Tibial nerve (tissue), 4 donors: ENCODE measurements around the gene RRP36.
A peak's percentile ranks its signal among the peaks of the same experiment; 100 is the strongest.

ENCODE experiments used
- EP300 ChIP-seq, 2 donors: sonication (generic); formaldehyde crosslinking; IDR thresholded peaks; one replicate each; pipeline ENCODE4 v1.6.1; 2017; ENCODE audit warnings: antibody characterized with exemption in 2 of 2, mild to moderate bottlenecking in 1 of 2
- POLR2A ChIP-seq, 2 donors: fragments of 450-650 bp; IDR thresholded peaks; one replicate each; pipeline ENCODE4 v1.6.1; 2017; ENCODE audit warnings: antibody characterized with exemption in 2 of 2, mild to moderate bottlenecking in 2 of 2, moderate library complexity in 2 of 2
- TF ChIP-seq, protein P1 (sequence below), 5 experiments: fragments of 200-600 bp in 3 of 5; fragments of 450-650 bp in 2 of 5; sonication (generic) in 3 of 5; IDR thresholded peaks; one replicate each; pipeline ENCODE4 v1.5.1; 2016 to 2019; ENCODE audit warnings: antibody characterized with exemption in 5 of 5, mild to moderate bottlenecking in 3 of 5, moderate library complexity in 2 of 5

DNA sequence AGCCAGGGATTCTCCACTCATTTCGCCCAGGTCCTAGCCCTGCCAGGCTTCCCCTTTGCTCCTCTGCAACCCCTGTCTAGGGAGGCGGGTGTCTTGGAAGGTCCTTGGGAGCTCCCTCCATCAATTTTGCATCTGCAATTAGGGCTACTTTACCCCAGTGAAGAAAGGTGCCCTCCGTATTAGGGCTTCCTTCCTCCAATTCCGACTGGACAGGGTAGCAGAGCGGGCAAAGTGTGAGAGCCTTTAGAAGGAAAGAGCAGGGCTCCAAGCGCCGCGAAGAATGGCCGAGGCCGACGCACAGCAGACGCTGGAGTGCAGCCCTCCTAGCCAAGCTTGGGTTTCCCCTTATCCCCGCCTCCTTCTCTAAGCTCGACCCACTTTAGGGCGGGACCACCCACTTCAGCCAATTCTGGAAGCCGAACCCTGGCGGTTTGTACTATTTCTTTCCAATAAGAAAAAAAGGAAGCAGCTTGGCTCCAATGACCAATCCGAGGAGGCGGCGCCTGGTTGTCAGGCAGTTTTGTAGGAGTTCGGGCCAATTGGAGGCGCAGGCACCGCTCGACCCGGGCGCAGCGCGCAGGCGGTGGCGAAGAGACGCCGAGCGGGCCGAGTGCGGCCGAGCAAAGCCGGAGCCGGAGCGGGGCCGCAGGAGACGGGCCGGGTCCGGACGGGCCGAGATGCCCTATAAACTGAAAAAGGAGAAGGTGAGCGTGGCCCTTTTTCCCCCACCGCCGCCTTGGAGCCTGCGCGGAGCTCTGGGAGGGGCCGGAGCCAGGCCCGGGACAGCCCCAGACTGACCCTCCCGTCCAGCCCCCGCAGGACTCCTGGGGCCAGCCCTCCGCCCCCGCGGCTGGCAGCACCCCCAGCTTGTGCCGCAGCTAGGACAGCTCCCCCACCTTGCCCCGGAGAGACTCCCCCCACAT is 37.2 kb upstream of the RRP36 start, which contains the start of gene PPP2R5D:
- TF ChIP-seq, protein P1, sequence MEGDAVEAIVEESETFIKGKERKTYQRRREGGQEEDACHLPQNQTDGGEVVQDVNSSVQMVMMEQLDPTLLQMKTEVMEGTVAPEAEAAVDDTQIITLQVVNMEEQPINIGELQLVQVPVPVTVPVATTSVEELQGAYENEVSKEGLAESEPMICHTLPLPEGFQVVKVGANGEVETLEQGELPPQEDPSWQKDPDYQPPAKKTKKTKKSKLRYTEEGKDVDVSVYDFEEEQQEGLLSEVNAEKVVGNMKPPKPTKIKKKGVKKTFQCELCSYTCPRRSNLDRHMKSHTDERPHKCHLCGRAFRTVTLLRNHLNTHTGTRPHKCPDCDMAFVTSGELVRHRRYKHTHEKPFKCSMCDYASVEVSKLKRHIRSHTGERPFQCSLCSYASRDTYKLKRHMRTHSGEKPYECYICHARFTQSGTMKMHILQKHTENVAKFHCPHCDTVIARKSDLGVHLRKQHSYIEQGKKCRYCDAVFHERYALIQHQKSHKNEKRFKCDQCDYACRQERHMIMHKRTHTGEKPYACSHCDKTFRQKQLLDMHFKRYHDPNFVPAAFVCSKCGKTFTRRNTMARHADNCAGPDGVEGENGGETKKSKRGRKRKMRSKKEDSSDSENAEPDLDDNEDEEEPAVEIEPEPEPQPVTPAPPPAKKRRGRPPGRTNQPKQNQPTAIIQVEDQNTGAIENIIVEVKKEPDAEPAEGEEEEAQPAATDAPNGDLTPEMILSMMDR (IDR thresholded peaks at IDR 0.05): peak in 2 of 5 experiments; percentile 3 to 57
- TF ChIP-seq EP300 (IDR thresholded peaks at IDR 0.05): peak in 1 of 2 donors; percentile 91
- TF ChIP-seq POLR2A (IDR thresholded peaks at IDR 0.05): peak; percentile 28 to 89
